A375 (cell line): ENCODE measurements around the gene YPEL2. TPM values are rescaled to one million over a fixed set of nuclear protein-coding genes. Genes with fewer than 3 reads are reported as not detected.

ENCODE experiments used
- small RNA-seq: library from RNA; depleted of rRNA; stranded (forward); fragments of <200 nt; gene quantifications from one replicate; pipeline ENCODE3, GENCODE V24; 2014
- total RNA-seq: library from RNA; depleted of rRNA; stranded (reverse); fragments of >200 nt; shearing (Covaris generic); gene quantifications from 2 replicates; pipeline ENCODE4 v1.2.3, GENCODE V29; 2014; rRNA removed

The YPEL2 gene, protein sequence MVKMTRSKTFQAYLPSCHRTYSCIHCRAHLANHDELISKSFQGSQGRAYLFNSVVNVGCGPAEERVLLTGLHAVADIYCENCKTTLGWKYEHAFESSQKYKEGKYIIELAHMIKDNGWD
- total RNA-seq = 3.1 and 4.1 TPM in 2 replicates

DNA sequence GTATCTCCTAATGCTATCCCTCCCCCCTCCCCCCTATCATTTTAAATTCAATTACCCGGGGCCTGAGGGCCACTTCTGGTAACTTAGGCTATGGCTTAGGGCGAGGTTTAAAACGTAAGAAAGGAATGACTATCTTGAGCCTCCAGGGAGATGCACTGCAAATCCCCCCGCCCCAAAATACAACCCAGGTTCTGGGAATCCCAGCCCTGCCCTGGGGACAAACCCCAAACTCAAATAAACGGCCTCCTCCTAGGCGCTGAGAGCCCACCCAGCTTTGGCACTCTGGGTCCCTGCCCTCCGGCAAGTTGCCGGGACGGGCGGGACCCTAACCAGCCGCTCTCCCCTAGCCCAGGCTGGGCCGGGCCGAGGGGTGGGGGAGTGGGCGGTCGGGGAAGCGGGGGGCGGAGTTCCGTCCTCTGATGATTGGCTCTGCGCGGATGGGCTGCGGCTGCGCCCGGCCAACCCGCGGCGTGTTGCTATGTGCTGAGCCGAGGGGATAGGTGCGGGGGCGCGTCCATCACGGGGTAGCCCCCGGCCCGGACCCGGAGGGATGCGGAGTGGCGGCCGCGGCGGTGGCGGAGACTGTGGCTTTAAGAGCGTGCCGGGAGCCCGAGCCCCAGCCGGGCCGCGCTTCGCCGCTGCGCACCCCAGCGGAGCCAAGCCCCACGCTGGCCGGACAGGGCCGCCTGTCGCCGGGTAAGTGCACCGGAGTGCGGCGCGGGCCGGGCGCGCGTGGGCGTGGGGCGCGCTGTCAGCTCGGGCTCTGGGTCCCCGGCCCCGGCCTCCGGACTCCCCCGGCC, at the start of gene YPEL2:
TSS of gene YPEL2 (plus strand) at position 527 of the 800 bp plus-strand sequence. CDS start 21,755 bp downstream, outside the sequence.

Small RNAs within 50 kb of the gene (small RNA-seq; reads per million reads assigned to genes)
- not detected for gene MIR4729

Other genes starting within 250 kb of the YPEL2 start
- gene TRIM37, start 224.8 kb upstream of the YPEL2 start, total RNA-seq = 24.2 and 27.5 TPM in 2 replicates
- gene SKA2, start 176.5 kb upstream of the YPEL2 start, total RNA-seq = 103 and 115 TPM in 2 replicates
- gene PRR11, start 175.9 kb upstream of the YPEL2 start, total RNA-seq = 22.2 and 24.7 TPM in 2 replicates
- 14.5 and 16.8 TPM in 2 replicates for gene SMG8, start 121.6 kb upstream of the YPEL2 start, total RNA-seq
- gene GDPD1, start 111.1 kb upstream of the YPEL2 start, total RNA-seq = 2.9 and 4.0 TPM in 2 replicates
- 48.4 and 50.0 TPM in 2 replicates for gene DHX40, start 234.0 kb downstream of the YPEL2 start, total RNA-seq